ENCODE results near the gene CACNA1I. TPM values are rescaled to one million over a fixed set of nuclear protein-coding genes. Genes with fewer than 3 reads are reported as not detected.

Gene CACNA1I
- total RNA-seq, 1 donor from 2014 or later, result 0.05 TPM

DNA sequence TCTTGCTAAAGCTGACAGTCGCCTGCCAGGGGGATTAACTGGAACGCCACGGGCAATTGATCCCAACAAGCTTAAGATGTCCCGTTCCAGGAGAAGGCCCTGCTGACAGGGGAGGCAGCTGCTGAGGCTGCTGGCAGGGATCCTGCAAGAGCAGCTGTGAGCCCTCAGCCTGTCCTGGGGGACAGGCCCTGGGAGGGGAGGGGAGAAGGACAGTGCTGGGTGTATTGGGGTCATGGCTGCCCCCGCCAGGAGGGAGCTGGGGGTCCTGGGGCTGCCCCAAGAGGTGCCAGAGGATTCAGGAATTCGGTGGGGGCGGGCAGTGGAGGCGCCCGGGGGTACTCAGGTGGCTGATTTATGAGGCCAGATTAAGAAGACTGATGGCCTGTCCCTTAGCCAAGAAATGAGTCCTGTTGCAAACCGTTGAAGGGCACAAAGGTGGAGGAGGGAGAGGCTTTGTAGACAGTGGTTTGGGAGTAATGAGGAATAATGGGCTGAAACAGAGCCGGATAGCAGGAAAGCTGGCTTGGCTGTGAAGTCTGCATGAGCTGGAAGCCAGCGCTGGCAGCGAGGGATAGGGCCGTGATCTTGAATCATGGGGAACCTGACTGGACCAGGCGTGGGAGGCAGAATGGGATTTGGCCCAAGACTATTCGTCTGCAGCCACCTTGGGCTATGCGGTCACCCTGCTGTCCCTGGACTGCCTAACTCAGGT, 133.5 kb downstream of the CACNA1I start:
- H3K4me3 Mint-ChIP-seq, result no peak overlapping the region
- H3K9me3 Mint-ChIP-seq, result no peaks in the 10 kb centered on the region
- H3K4me1 Mint-ChIP-seq, result no peaks in the 10 kb centered on the region
- intact Hi-C loops (cut with micrococcal nuclease), result no loop called here
- H3K27me3 Mint-ChIP-seq, result peaks cover 3% of the 10 kb centered on the region
- H3K27ac Mint-ChIP-seq, result no peak overlapping the region
- no peaks in the 10 kb centered on the region for H3K36me3 Mint-ChIP-seq (ENCODE audit: low read depth)
- no peak for DNase-seq

- H3K27ac Mint-ChIP-seq, result no peak overlapping the region
- no peaks in the 10 kb centered on the region for H3K9me3 Mint-ChIP-seq
- no peaks in the 10 kb centered on the region for H3K36me3 Mint-ChIP-seq (ENCODE audit: low read depth)
- no peaks in the 10 kb centered on the region for H3K4me1 Mint-ChIP-seq
- intact Hi-C loops (cut with micrococcal nuclease), result no loop called here
- no peak for DNase-seq
- H3K27me3 Mint-ChIP-seq, result peaks cover 8% of the 10 kb centered on the region
- H3K4me3 Mint-ChIP-seq, result no peak overlapping the region
Observed at GRCh38 chr22:39705386-39705785, 134.8 kb downstream of the CACNA1I start.

- Mint-ChIP-seq H3K36me3 (ENCODE audit: low read depth) (no peaks in the 10 kb centered on the region), H3K27me3 (peaks cover 14% of the 10 kb centered on the region), H3K27ac (no peak overlapping the region), H3K4me1 (no peaks in the 10 kb centered on the region), H3K4me3 (no peak overlapping the region), H3K9me3 (no peaks in the 10 kb centered on the region)
- intact Hi-C loops (cut with micrococcal nuclease), result no loop called here
- DNase-seq, result no peak
Observed at GRCh38 chr22:39706376-39707140, 136.0 kb downstream of the CACNA1I start.

GRCh38 chr22:39707351-39707750, 136.8 kb downstream of the CACNA1I start:
- Mint-ChIP-seq H3K36me3 (ENCODE audit: low read depth) (no peaks in the 10 kb centered on the region), H3K4me1 (no peaks in the 10 kb centered on the region)
- DNase-seq, result no peak

DNA sequence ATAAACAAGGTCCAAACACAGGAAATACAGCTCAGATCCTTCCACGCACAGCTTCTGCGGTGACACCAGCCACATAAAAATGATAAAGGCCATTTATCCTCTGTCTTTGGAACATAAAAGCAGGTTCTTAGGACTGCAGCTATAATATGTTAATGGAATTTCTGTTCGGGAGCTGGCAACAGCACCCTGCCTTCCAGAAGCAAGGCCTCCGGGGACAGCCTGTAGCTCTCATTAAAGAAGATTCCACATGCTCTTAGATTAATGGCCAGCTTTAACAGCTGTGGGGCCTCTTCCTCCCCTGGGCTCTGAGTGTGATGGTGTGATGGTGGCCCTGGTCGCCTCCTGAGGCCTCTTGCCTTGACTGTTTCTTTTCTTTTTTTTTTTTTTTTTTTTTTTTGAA, 137.3 kb downstream of the CACNA1I start:
- peaks cover 16% of the 10 kb centered on the region for H3K27me3 Mint-ChIP-seq
- no peaks in the 10 kb centered on the region for H3K9me3 Mint-ChIP-seq
- intact Hi-C loops (cut with micrococcal nuclease), result no loop called here
- no peaks in the 10 kb centered on the region for H3K36me3 Mint-ChIP-seq (ENCODE audit: low read depth)
- no peak overlapping the region for H3K27ac Mint-ChIP-seq
- no peak for DNase-seq
- no peaks in the 10 kb centered on the region for H3K4me1 Mint-ChIP-seq
- no peak overlapping the region for H3K4me3 Mint-ChIP-seq

More at GRCh38 chr22:39707351-39707750, 136.8 kb downstream of the CACNA1I start:
- H3K27me3 Mint-ChIP-seq, result peaks cover 16% of the 10 kb centered on the region
- intact Hi-C loops (cut with micrococcal nuclease), result no loop called here
- H3K4me3 Mint-ChIP-seq, result no peak overlapping the region
- no peaks in the 10 kb centered on the region for H3K9me3 Mint-ChIP-seq
- H3K27ac Mint-ChIP-seq, result no peak overlapping the region

DNA sequence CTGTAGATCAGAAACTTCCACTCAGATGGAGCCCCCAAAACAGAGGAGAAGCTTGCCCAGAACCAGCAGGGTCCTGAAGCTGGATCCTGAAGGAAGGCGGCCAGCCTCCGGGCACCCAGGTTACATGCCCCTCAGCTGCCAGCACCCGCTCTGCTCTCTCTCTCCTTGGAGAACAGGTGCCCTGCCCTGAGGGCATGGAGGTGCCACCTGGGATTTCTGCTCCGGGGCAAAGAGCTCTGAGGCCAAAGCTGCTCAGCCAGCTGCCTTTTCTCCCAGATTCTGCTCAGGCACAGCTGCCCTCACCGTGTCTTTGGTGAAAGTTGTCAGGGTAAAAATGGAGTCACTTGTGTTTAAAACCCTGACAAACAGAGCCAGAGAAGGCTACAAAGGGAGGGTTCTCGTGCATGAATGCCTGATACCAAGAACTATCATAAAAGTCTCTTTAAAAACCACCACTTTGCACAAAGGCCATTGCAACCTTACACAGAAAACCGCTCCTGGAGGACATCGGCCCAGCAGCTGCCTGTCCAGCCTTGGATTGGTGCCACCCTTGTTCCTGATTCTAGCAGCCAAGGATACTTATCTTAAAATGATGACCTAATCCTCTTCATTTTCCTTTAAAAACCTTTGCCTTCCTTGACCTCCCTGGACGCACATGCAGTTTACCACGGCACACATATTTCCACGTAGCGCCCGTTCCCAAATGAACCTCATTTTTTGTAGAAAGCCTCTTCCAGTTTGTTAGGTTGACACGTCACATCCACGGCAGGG, 140.0 kb downstream of the CACNA1I start:
- no peaks in the 10 kb centered on the region for H3K9me3 Mint-ChIP-seq
- no peak for DNase-seq
- H3K27ac Mint-ChIP-seq, result no peak overlapping the region
- H3K4me3 Mint-ChIP-seq, result no peak overlapping the region
- no peaks in the 10 kb centered on the region for H3K36me3 Mint-ChIP-seq (ENCODE audit: low read depth)
- H3K4me1 Mint-ChIP-seq, result no peaks in the 10 kb centered on the region
- H3K27me3 Mint-ChIP-seq, result peaks cover 16% of the 10 kb centered on the region
- intact Hi-C loops (cut with micrococcal nuclease), result no loop called here

DNA sequence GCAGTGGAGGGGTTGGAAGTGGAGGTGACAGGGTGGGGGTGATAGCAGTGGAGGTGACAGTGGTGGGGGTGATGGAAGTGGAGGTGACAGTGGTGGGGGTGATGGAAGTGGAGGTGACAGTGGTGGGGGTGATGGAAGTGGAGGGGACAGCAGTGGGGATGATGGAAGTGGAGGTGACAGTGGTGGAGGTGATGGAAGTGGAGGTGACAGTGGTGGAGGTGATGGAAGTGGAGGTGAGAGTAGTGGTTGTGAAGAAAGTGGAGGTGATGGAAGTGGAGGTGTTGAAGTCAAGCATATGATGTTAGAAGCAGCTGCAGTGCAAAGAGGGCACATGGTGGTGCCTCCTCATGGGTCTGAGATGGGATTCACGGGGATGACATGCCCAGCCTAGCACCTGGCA, 141.5 kb downstream of the CACNA1I start:
- no peak overlapping the region for H3K27ac Mint-ChIP-seq
- intact Hi-C loops (cut with micrococcal nuclease), result no loop called here
- H3K36me3 Mint-ChIP-seq (ENCODE audit: low read depth), result no peaks in the 10 kb centered on the region
- H3K9me3 Mint-ChIP-seq, result no peaks in the 10 kb centered on the region
- DNase-seq, result no peak
- no peaks in the 10 kb centered on the region for H3K4me1 Mint-ChIP-seq
- no peak overlapping the region for H3K4me3 Mint-ChIP-seq
- peaks cover 16% of the 10 kb centered on the region for H3K27me3 Mint-ChIP-seq

GRCh38 chr22:39712751-39713525, 142.4 kb downstream of the CACNA1I start:
- Mint-ChIP-seq H3K4me1 (no peaks in the 10 kb centered on the region), H3K4me3 (no peak overlapping the region), H3K36me3 (ENCODE audit: low read depth) (no peaks in the 10 kb centered on the region), H3K27me3 (peaks cover 16% of the 10 kb centered on the region), H3K27ac (no peak overlapping the region), H3K9me3 (no peaks in the 10 kb centered on the region)
- intact Hi-C loops (cut with micrococcal nuclease), result no loop called here
- no peak for DNase-seq

DNA sequence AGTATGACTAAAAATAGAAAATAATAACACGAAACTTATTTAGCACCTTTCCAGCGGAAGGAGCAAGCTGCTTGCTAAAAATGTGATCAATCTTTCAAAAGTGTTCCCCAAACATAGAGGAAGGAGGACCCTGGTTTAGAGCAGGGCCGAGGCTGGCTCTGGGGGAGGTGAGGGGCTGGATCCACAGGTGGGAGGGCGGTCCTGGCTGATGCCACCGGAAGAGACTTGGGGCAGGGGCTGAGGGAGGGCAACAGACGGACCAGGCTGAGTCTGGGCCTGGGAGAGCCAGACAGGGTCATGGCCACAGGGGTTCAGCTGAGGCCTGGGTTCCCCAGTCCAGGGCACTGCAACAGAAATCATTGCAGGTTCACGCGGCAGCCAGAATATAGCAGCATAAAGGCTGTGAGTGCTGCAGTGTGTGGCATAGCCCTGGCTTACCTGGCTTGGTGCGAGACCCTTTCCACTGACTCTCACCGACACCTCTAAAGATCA, 143.3 kb downstream of the CACNA1I start:
- no peak overlapping the region for H3K4me3 Mint-ChIP-seq
- no peaks in the 10 kb centered on the region for H3K36me3 Mint-ChIP-seq (ENCODE audit: low read depth)
- DNase-seq, result no peak
- no peaks in the 10 kb centered on the region for H3K9me3 Mint-ChIP-seq
- no peaks in the 10 kb centered on the region for H3K4me1 Mint-ChIP-seq
- intact Hi-C loops (cut with micrococcal nuclease), result no loop called here
- no peak overlapping the region for H3K27ac Mint-ChIP-seq
- H3K27me3 Mint-ChIP-seq, result peaks cover 16% of the 10 kb centered on the region

- Mint-ChIP-seq H3K27ac (no peak overlapping the region), H3K4me3 (no peak overlapping the region), H3K9me3 (no peaks in the 10 kb centered on the region), H3K36me3 (ENCODE audit: low read depth) (no peaks in the 10 kb centered on the region), H3K27me3 (peaks cover 16% of the 10 kb centered on the region), H3K4me1 (no peaks in the 10 kb centered on the region)
- intact Hi-C loops (cut with micrococcal nuclease), result no loop called here
- DNase-seq, result no peak
Observed at GRCh38 chr22:39714321-39714720, 143.8 kb downstream of the CACNA1I start.

- no peak for DNase-seq
- no peak overlapping the region for H3K4me3 Mint-ChIP-seq
- no peaks in the 10 kb centered on the region for H3K4me1 Mint-ChIP-seq
- intact Hi-C loops (cut with micrococcal nuclease), result no loop called here
- H3K36me3 Mint-ChIP-seq (ENCODE audit: low read depth), result no peaks in the 10 kb centered on the region
- no peak overlapping the region for H3K27ac Mint-ChIP-seq
- peaks cover 10% of the 10 kb centered on the region for H3K27me3 Mint-ChIP-seq
- no peaks in the 10 kb centered on the region for H3K9me3 Mint-ChIP-seq
Observed at GRCh38 chr22:39715778-39716495, 145.4 kb downstream of the CACNA1I start.

GRCh38 chr22:39716534-39716933, 146.0 kb downstream of the CACNA1I start:
- Mint-ChIP-seq H3K9me3 (no peaks in the 10 kb centered on the region), H3K36me3 (ENCODE audit: low read depth) (no peaks in the 10 kb centered on the region), H3K4me1 (no peaks in the 10 kb centered on the region), H3K4me3 (no peak overlapping the region), H3K27ac (no peak overlapping the region), H3K27me3 (peaks cover 9% of the 10 kb centered on the region)
- no peak for DNase-seq
- intact Hi-C loops (cut with micrococcal nuclease), result no loop called here

DNA sequence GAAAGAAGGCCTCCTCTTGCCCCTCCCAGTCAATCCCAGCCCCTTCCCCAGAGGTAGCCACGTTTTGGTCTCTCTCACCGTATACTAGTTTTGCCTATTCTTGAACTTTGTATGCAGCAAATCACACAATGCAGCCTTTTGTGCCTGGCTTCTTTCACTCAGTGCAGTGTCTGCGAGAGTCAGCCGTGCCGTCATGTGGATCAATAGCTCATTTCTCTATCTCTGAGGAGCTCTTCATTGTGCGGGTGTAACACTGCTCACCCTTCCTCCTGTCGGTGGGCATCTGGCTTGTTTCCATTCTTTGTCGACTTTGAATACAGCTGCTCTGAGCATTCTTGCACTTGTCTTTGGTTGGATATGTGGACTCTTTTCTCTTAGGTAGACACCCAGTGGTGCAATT, 146.5 kb downstream of the CACNA1I start:
- Mint-ChIP-seq H3K9me3 (peaks cover under 1% of the 10 kb centered on the region), H3K4me1 (no peaks in the 10 kb centered on the region)

More for the DNA sequence above, 146.5 kb downstream of the CACNA1I start:
- DNase-seq, result no peak
- Mint-ChIP-seq H3K4me3 (no peak overlapping the region), H3K27ac (no peak overlapping the region), H3K27me3 (peaks cover 4% of the 10 kb centered on the region), H3K36me3 (ENCODE audit: low read depth) (no peaks in the 10 kb centered on the region)
- intact Hi-C loops (cut with micrococcal nuclease), result no loop called here
